ENCODE data around the gene MSI2. TPM values are rescaled to one million over a fixed set of nuclear protein-coding genes. Genes with fewer than 3 reads are reported as not detected.

The MSI2 gene
- total RNA-seq, 4 donors from 2014 or later = 15.9 to 22.9 (median 17.0) TPM

DNA sequence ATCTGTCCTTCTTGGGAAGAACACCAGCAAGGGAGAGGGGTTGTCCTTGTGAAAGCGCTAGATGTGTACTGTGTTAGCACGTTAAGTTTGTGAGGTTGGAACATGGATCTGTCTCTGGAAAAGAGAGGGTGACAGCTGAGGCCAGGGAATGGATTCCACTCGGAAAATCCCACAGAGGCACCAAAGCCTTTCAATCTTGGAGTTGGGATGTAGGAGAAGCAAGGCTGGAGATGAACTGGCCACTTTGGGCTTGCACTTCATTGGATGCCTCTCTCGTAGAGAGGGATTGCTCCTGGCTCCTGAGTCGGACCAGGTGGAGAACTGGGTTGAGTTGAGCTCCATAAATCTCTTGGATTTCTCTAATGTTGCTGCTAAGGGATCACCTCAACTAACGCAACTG, 421.5 kb downstream of the MSI2 start:
- peaks cover 0 to 7% (median 0%) of the 10 kb centered on the region in 3 donors for H3K36me3 ChIP-seq
- 86 to 100% methylated on average over 5 to 6 of the region's 6 CpGs for WGBS, 2 donors
- intact Hi-C loops (cut with DNase I) = no loop called here
- TF ChIP-seq CTCF (IDR thresholded peaks at IDR 0.05) = no peak
- no peak for TF ChIP-seq POLR2A (IDR thresholded peaks at IDR 0.05)
- peaks cover 0 to 16% (median 7%) of the 10 kb centered on the region in 3 donors for H3K4me1 ChIP-seq
- no peak overlapping the region for H3K4me3 ChIP-seq
- H3K9me3 ChIP-seq = no peaks in the 10 kb centered on the region
- DNase-seq = no peak
- H3K27ac ChIP-seq = no peak overlapping the region
- no peaks in the 10 kb centered on the region for H3K27me3 ChIP-seq

- intact Hi-C loops (cut with DNase I) = no loop called here
These were observed 422.1 kb downstream of the MSI2 start for GRCh38 chr17:57678393-57678792.

GRCh38 chr17:57679356-57679755, 423.0 kb downstream of the MSI2 start:
- WGBS, 2 donors = 91 to 94% methylated on average over 7 of the region's 7 CpGs
- Histone ChIP-seq H3K36me3 (peaks cover 0 to 14% (median 0%) of the 10 kb centered on the region in 3 donors), H3K4me1 (peaks cover 0 to 15% (median 7%) of the 10 kb centered on the region in 3 donors), H3K27me3 (no peaks in the 10 kb centered on the region), H3K4me3 (no peak overlapping the region), H3K9me3 (no peaks in the 10 kb centered on the region), H3K27ac (no peak overlapping the region)
- intact Hi-C loops (cut with DNase I) = no loop called here
- no peak for TF ChIP-seq POLR2A (IDR thresholded peaks at IDR 0.05)
- TF ChIP-seq CTCF (IDR thresholded peaks at IDR 0.05) = no peak
- no peak for DNase-seq

More at GRCh38 chr17:57678393-57678792, 422.1 kb downstream of the MSI2 start:
- TF ChIP-seq POLR2A (IDR thresholded peaks at IDR 0.05) = no peak
- no peak for TF ChIP-seq CTCF (IDR thresholded peaks at IDR 0.05)
- Histone ChIP-seq H3K27me3 (no peaks in the 10 kb centered on the region), H3K27ac (no peak overlapping the region), H3K9me3 (no peaks in the 10 kb centered on the region), H3K4me1 (peaks cover 0 to 15% (median 7%) of the 10 kb centered on the region in 3 donors), H3K4me3 (no peak overlapping the region), H3K36me3 (peaks cover 0 to 7% (median 0%) of the 10 kb centered on the region in 3 donors)
- no peak for DNase-seq

DNA sequence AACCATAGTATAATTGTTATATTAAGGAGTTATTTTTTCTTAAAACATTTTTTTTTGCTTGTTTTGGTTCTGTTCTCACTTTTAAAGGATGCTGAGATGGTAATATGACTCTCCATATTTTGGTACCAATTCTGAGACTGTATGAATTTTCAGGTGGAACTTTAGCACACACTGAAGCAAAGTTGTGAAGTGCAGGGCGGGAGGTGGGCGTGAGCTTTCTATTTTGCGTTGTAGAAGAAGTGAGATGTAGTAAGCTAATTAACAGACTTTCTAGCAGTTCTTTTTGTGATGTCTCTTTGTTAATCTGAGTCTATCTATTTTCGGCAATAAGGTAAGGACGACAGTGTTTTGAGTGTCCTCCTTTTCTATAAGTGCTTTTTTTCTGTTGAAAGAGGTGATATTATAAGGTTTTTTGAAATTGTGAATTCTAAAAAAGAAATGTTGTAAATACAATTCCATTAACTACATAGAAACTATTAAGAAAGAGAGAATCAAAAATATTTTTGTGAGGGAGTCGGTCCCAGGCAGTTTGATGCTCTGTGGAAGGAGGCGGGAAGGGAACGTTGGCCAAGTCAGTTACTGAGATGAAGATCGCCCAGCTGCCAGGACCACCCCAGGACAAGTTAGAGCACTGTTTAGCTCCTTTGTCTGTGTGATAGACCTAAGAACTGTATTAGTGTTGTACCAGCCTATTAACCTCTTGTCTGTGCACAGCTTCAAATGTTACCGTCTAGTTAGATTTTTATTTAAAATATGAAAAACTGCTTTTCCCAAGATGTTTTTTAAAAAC, 423.8 kb downstream of the MSI2 start:
- intact Hi-C loops (cut with DNase I) = no loop called here
- 86 to 87% methylated on average over 10 of the region's 10 CpGs for WGBS, 2 donors
- Histone ChIP-seq H3K9me3 (no peaks in the 10 kb centered on the region), H3K27me3 (no peaks in the 10 kb centered on the region), H3K27ac (no peak overlapping the region), H3K4me1 (peaks cover 0 to 11% (median 7%) of the 10 kb centered on the region in 3 donors), H3K36me3 (peaks cover 0 to 10% (median 0%) of the 10 kb centered on the region in 3 donors), H3K4me3 (no peak overlapping the region)
- DNase-seq = no peak
- TF ChIP-seq CTCF (IDR thresholded peaks at IDR 0.05) = no peak
- no peak for TF ChIP-seq POLR2A (IDR thresholded peaks at IDR 0.05)

DNA sequence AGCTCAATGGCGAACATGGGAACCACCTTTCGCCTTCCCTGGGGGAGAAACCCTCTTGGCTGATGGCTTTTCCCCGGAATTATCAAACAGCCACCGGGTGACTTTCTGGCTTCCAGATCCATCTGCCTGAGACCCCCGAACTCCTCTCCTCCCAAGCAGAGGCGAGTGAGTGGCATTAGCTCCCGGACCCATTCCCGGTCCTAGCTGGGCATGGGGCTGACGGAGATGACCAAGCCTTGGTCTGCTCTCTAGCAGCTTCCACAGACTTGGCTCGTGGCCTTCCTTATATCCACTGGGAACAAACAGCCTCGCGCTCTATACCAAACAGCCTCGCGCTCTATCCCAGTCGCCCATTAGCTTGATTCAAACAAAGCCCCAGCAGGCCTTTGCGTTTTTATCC, 426.4 kb downstream of the MSI2 start:
- no peak for DNase-seq
- Histone ChIP-seq H3K27ac (no peak overlapping the region), H3K4me3 (no peak overlapping the region), H3K4me1 (no peaks in the 10 kb centered on the region), H3K27me3 (no peaks in the 10 kb centered on the region), H3K36me3 (peaks cover 0 to 7% (median 0%) of the 10 kb centered on the region in 3 donors), H3K9me3 (no peaks in the 10 kb centered on the region)
- 94 to 96% methylated on average over 13 to 15 of the region's 16 CpGs for WGBS, 2 donors
- intact Hi-C loops (cut with DNase I) = no loop called here
- no peak for TF ChIP-seq POLR2A (IDR thresholded peaks at IDR 0.05)
- TF ChIP-seq CTCF (IDR thresholded peaks at IDR 0.05) = no peak
